K562 (cell line): ENCODE data around the gene TMOD3. TPM values are rescaled to one million over a fixed set of nuclear protein-coding genes. Genes with fewer than 3 reads are reported as not detected.

Source experiments
- EGR1 ChIP-seq: fragments of 450-650 bp; conservative IDR thresholded peaks from 2 replicates; pipeline ENCODE4 v1.6.1; 2017; ENCODE audit warnings: mild to moderate bottlenecking
- GATAD2B ChIP-seq: fragments of 450-650 bp; IDR thresholded peaks from 2 replicates; pipeline ENCODE4 v1.6.1; 2017; ENCODE audit warnings: mild to moderate bottlenecking, borderline replicate concordance
- HBP1 ChIP-seq: fragments of 450-650 bp; formaldehyde crosslinking; IDR thresholded peaks from 2 replicates; pipeline ENCODE4 v1.4.0; 2022; ENCODE audit warnings: missing genetic modification characterization
- HES1 ChIP-seq: fragments of 450-650 bp; IDR thresholded peaks from 2 replicates; pipeline ENCODE4 v1.6.1; 2016; ENCODE audit warnings: low read depth, mild to moderate bottlenecking, moderate library complexity
- ILF3 ChIP-seq: fragments of 450-650 bp; IDR thresholded peaks from 2 replicates; pipeline ENCODE4 v1.6.1; 2018; ENCODE audit warnings: antibody characterized with exemption, mild to moderate bottlenecking, moderate library complexity, borderline replicate concordance
- MBD2 ChIP-seq: sonication (generic); IDR thresholded peaks from 2 replicates; pipeline ENCODE4 v1.6.1; 2016; ENCODE audit warnings: low read depth, borderline replicate concordance
- MCM5 ChIP-seq: fragments of 450-650 bp; IDR thresholded peaks from 2 replicates; pipeline ENCODE4 v1.6.1; 2016; ENCODE audit warnings: low read depth
- MLLT1 ChIP-seq, 2 experiments: fragments of 450-650 bp; IDR thresholded peaks; 2 replicates each; pipeline ENCODE4 v1.6.1; 2016
- MYC ChIP-seq, 2 experiments: fragments of 250-450 bp in 1 of 2; sonication (Bioruptor Pico) in 1 of 2; IDR thresholded peaks; 2 replicates each; pipeline versions ENCODE4 v1.5.1 to v1.6.1; 2012 to 2021; ENCODE audit warnings: low read depth in 2 of 2, borderline replicate concordance in 1 of 2, improper control_type of control experiment in 1 of 2, low read length in 1 of 2, mild to moderate bottlenecking in 1 of 2, moderate library complexity in 1 of 2
- TBL1XR1 ChIP-seq, 2 experiments: IDR thresholded peaks; 2 replicates each; pipeline ENCODE4 v1.6.1; 2012; ENCODE audit warnings: improper control_type of control experiment in 2 of 2, low read length in 2 of 2, mild to moderate bottlenecking in 1 of 2
- TEAD1 ChIP-seq, 2 experiments: fragments of 450-650 bp in 1 of 2; sonication (generic) in 1 of 2; formaldehyde crosslinking; IDR thresholded peaks; 2 replicates each; pipeline versions ENCODE4 v1.4.0 to v1.8.0; 2020 to 2022; ENCODE audit warnings: mild to moderate bottlenecking in 2 of 2, missing genetic modification reagents in 1 of 2
- ZBTB2 ChIP-seq: fragments of 450-650 bp; IDR thresholded peaks from 2 replicates; pipeline ENCODE4 v1.6.1; 2016; ENCODE audit warnings: antibody characterized with exemption
- polyA plus RNA-seq, 8 experiments: library from polyadenylated mRNA; depleted of rRNA in 4 of 8; stranded (reverse) in 5 of 8; unstranded in 3 of 8; fragments of >200 nt; fragmentation: Nextera tagmentation in 2 of 8; fragmentation: Illumina TruSeq in 1 of 8; extraction: Ambion mirVana in 2 of 8; extraction: Trizol in 1 of 8; gene quantifications; 2 replicates each; pipeline versions ENCODE4 v1.2.1 to v1.2.3, GENCODE V29; 2011 to 2014; ENCODE audit warnings: inconsistent platforms in 1 of 8, missing spikeins in 1 of 8
- total RNA-seq, 7 experiments: library from RNA; depleted of rRNA in 6 of 7; stranded (reverse); fragments of >200 nt in 6 of 7; fragmentation: Illumina TruSeq in 2 of 7; extraction: Trizol in 2 of 7; gene quantifications; 2 replicates each; pipeline versions ENCODE4 v1.2.1 to v1.2.3, GENCODE V29; 2011 to 2021; ENCODE audit warnings: low replicate concordance in 1 of 7

Gene TMOD3
- total and polyA plus RNA-seq, 9 of the 15 experiments (the other 6 are each of a cell fraction or from before 2014, with no cell fraction given) = 6.8 to 45.0 (median 30.9) TPM

- TF ChIP-seq EGR1 (0 out of 2 replicates have a peak, but pooled peaks have one; percentile 15), MYC (IDR thresholded peaks at IDR 0.05; ENCODE audit: low read depth, low read length) (no peak; the same call in none of the 2 replicates), MYC (CRISPR knock-in tag; IDR thresholded peaks at IDR 0.05; ENCODE audit: borderline replicate concordance, low read depth) (no peak), MLLT1 (IDR thresholded peaks at IDR 0.05) (no peak), ZBTB2 (peak; percentile 85), MCM5 (no peak), GATAD2B (peak; percentile 61; the same call in 1 of the 2 replicates), ILF3 (no peak), HES1 (0 out of 2 replicates have a peak, but pooled peaks have one; percentile 13), MBD2 (peak; percentile 40; the same call in 1 of the 2 replicates), TBL1XR1 (IDR thresholded peaks at IDR 0.05; ENCODE audit: low read length in 2 of 2) (0 out of 4 replicates have a peak, but pooled peaks have one; percentile 5 to 34), TEAD1 (CRISPR knock-in tag; IDR thresholded peaks at IDR 0.05) (0 out of 4 replicates have a peak, but pooled peaks of 1 of the 2 experiments have one; percentile 18), HBP1 (no peak)
These were observed at the start of gene TMOD3 (continued) for GRCh38 chr15:51829376-51830275.
